GM19023 (cell line): Measurements from ENCODE around the gene MTHFD1L.
A peak's percentile ranks its signal among the peaks of the same experiment; 100 is the strongest.
"Not testable (repeated sequence)": the region's sequence is repeated elsewhere in the genome, so short reads cannot be mapped to it uniquely, and the experiment has no call there.

Experiments
- ATAC-seq: cut with Tn5 transposase; IDR thresholded peaks from one replicate; pipeline ENCODE4 v1.9.1; 2021; ENCODE audit warnings: mild to moderate bottlenecking, moderate library complexity; ENCODE audit not compliant: unreplicated experiment

The MTHFD1L gene

DNA sequence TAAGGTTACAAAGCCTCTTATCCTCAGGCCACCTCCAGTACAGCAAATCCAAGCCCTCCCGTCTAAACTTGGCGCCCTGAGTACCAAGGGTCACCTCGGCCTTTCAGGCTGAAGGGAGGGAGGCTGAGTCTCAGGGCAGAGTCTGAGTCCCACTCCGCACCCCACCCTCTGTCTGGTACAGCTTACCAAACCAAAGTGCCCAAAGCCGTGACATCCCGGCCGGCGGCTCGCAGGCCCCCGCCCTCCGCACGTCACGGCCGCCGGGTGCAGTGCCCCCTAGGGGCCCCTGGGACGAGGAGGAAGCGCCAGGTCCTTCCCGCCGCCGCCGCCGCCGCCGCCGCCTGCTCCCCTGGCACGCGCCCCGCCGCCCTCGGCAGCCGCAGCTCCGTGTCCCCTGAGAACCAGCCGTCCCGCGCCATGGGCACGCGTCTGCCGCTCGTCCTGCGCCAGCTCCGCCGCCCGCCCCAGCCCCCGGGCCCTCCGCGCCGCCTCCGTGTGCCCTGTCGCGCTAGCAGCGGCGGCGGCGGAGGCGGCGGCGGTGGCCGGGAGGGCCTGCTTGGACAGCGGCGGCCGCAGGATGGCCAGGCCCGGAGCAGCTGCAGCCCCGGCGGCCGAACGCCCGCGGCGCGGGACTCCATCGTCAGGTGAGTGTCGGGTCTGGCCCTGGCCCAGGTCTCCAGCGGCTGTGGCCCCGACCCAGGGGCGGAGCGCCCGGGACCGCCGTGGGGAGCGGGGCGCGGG is at the start of gene MTHFD1L:
Gene MTHFD1L, plus strand, starts transcription at position 297 of the 741 bp plus-strand sequence. Its CDS starts 121 bp downstream, at position 418.
- ATAC-seq, result peak; percentile 74

DNA sequence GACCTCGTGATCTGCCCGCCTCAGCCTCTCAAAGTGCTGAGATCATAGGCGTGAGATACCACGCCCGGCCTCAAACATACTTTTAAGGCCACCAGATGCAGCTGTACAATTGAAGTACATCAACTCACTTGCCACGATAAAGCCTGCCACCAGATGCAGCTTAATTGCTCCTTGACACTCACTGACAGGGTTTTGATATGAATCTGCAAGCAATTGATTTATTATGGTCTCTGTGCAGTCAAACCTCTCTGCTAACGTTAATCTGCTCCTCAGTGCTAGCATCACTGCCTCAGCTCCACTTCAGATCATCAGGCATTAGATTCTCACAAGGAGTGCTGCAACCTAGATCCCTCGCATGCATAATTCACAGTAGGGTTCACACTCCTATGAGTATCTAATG is 48.9 kb upstream of the MTHFD1L start:
- not testable (repeated sequence) for ATAC-seq

DNA sequence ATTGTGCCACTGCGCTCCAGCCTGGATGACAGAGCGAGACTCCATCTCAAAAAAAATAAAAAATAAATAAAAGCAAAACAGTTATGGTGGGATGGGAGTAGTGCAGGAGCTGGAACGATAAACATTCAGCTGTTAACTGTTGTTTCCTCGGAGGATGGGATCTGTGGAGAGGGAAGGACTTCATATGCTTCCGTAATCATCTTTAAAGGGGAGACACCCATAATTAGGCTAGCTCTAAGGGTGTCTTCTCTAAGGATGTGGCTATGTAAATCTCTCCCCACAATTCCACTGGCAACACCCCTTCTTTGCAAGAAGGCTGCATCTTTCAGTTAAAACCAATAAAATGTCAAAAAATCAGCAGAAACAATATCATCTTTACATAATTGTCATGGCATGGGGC is 42.6 kb upstream of the MTHFD1L start:
- no peak for ATAC-seq

DNA sequence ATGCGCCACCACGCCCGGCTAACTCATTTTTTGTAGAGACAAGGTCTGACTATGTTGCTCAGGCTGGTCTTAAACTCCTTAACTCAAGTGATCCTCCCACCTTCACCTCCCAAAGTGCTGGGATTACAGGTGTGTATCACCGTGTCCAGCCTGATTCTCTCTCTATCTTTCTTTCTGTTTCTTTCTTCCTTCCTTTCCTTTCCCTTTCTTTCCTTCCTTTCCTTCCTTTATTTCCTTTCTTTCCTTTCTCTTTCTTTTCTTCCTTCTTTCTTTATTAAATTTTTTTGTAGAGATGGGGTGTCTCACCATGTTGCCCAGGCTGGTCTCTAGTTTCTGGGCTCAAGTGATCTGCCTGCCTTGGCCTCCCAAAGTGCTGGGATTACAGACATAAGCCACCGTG is 38.7 kb upstream of the MTHFD1L start:
- no peak for ATAC-seq

DNA sequence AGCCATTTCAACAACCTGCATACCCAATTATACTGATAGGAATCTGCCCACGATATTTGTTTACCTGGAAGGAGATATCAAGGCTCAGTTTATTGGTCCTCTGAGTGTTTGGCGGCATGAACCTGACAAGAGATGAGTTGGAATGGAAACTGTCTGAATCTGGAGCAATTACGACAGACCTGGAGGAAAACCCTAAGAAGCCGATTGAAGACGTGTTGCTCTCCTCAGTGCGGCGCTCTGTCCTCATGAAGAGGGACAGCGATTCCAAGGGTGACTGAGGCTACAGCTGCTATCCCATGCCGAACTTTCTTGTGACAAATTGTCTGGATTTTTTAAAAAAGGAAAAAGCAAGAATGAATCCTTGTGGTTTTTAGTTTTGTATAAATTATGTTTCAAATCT is 37.4 kb upstream of the MTHFD1L start:
- ATAC-seq, result not testable (repeated sequence)

DNA sequence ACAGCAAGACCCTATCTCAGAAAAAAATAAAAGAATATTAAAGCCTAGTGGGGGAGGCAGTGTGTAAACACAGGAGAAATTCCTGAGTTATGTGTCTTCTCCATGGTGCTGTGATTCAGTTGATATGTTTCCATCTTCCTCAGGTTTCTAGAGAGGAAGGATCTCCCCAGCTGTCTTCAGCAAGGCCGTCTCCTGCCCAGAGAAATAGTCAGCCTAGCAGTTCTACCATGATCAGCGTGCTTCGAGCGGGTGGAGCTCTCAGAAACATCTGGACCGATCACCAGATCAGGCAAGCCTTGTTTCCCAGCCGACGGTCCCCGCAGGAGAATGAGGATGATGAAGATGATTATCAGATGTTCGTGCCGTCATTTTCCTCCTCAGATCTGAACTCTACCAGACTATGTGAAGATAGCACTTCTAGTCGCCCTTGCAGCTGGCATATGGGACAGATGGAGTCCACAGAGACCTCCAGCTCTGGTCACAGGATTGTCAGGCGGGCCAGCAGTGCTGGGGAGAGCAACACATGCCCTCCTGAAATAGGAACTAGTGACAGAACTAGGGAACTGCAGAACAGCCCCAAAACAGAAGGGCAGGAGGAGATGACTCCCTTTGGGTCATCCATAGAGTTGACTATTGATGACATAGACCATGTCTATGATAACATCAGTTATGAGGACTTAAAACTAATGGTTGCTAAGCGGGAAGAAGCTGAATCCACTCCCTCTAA is 34.9 kb upstream of the MTHFD1L start:
- ATAC-seq, result no peak

DNA sequence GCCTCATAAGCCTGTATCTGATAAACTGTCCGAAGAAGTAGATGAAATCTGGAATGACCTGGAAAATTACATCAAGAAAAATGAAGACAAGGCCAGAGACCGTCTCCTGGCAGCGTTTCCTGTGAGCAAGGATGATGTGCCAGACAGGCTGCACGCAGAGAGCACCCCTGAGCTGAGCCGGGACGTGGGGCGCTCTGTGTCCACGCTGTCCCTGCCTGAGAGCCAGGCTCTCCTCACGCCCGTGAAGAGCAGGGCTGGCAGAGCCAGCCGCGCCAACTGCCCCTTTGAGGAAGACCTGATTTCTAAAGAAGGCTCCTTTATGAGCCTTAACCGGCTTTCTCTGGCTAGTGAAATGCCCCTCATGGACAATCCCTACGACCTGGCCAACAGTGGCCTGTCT is 33.9 kb upstream of the MTHFD1L start:
- ATAC-seq, result no peak

DNA sequence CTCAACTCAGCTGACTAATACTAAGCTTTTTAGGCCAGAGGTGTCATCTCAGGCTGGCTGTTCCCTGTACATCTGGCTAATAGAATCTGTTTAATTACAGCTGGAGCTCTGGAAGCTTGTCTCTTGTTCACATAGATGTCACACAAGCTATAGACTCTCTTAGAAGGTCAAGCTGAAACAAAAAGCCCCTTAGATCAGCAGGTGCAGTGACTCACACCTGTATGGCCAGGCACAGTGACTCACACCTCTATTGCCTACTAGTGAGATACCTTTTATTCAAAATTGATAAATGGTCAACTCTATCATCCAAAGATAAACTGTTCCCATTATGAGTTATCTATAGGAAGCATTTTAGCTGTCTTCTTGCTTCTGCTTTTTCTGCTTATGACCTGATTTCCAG is 29.9 kb upstream of the MTHFD1L start:
- no peak for ATAC-seq

DNA sequence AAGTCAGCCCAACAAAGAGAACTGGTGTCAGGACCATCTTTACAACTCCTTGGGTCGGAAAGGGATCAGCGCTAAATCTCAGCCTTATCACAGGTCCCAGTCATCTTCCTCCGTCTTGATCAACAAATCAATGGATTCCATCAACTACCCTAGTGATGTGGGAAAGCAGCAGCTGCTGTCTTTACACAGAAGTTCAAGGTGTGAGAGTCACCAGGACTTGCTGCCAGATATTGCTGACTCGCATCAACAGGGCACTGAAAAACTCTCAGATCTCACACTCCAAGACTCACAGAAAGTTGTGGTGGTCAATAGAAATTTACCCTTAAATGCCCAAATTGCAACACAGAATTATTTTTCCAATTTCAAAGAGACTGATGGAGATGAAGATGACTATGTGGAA is 25.3 kb upstream of the MTHFD1L start:
- no peak for ATAC-seq

DNA sequence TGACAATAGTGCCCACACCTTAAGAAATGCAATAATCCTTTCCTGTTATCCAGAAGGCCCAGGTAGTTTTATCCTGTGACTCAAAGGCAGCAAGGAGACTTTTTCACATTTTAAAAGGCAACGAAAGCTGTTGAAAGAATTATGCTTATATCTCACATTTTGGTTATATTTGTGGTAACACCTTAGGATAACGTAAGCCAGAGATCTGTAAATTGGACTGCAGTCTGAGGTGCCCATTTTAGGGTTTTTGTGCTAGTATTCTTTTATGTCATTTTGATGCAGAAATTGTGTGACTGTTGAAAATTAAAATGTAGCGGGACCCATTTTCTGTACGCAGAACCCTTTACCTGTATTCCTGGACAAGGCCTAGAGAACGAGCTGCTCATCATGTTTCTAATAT is 24.3 kb upstream of the MTHFD1L start:
- ATAC-seq, result no peak

DNA sequence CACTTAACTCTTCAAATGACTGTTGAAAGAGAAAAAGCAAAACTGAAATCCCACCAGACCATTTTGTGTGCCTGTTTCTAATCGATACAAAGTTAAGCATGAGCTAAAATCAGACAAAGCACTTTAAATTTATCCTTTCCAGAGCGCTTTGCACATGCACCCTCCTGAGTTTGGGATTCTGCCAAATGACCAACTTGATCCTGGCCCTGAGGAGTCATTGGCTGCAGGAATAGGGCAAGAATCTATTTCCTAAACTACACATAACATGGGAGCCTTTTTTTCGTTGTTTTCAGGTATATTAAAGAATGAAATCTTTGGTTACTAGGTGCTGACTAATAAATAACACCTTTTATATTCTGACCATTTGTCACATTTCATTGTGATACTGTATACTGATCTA is 23.8 kb upstream of the MTHFD1L start:
- no peak for ATAC-seq

DNA sequence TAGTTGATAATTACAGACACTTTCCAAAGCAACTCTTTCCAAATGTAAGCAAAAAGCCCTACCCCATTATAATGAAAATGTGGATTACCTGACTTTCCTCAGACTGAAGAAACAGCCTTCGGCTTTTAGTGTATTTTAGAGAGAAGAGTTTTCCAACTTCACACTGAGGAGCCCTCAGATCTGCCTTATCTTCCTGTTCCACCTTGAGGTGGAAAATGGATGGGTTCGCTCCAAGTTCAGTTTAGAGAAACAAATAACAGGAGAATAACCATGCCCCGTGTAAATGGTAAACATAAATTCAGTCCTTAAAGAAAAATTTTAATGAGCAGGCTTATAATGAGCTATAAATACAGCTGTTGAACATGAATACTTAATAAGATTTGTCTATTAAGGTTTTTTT is 21.1 kb upstream of the MTHFD1L start:
- no peak for ATAC-seq

DNA sequence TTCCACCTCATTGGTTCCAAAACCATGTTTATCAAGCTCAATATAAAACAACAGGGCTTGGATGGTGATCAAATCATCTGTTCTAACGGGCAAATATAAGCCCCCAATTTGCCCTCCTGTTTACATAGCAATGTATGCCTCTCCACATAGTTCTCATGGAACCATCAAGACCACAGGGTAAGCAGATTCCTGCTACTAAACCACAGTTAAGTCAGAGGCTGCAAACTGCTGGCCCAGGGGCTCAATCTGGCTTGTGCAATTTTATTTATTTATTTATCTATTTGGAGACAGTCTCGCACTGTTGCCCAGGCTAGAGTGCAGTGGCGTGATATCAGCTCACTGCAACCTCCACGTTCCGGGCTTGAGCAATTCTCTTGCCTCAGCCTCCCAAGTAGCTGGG is 18.9 kb upstream of the MTHFD1L start:
- ATAC-seq, result no peak

DNA sequence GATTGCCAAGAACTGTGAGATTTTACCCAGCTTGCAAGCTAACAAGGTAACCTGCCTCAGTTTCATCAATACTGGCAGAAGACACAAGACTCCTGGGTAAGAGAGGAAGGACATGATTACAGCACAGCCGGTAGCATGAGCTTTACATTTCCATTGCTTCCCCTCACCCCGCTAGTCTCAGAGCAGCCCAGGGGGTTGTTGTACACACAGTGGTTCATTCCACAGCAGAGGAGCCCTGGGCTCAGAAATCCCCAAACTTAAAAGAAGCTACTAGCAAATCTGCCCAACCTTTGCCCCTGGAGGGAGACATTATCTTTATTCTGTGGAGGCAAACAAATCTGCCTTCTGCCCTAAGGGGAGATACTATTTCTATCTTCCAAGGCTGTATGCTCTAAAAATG is 17.1 kb upstream of the MTHFD1L start:
- no peak for ATAC-seq

DNA sequence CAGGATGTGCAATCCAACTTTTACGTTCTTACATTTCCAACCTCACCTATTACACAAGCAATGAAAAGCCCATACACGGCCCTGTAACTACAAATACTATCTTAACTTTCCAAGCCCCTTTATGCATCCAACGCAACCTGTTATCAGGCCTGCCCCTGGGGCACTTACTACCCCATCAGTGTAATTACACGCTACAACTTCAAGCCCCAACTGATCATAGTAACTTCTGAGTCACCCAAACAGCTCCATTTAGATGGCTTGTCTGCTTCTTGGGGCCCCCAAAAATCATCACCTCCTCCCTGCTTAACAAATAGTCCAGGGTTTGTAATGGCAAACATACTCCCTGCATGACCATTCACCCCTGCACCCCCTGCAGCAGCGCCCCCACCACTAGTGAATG is 11.1 kb upstream of the MTHFD1L start:
- not testable (repeated sequence) for ATAC-seq

DNA sequence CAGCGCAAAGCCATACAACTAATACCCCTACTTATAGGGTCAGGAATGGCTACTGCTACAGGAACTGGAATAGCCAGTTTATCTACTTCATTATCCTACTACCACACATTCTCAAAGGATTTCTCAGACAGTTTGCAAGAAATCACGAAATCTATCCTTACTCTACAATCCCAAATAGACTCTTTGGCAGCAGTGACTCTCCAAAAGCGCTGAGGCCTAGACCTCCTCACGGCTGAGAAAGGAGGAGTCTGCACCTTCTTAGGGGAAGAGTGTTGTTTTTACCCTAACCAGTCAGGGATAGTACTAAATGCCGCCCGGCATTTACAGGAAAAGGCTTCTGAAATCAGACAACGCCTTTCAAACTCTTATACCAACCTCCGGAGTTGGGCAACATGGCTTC is 10.3 kb upstream of the MTHFD1L start:
- ATAC-seq, result not testable (repeated sequence)

DNA sequence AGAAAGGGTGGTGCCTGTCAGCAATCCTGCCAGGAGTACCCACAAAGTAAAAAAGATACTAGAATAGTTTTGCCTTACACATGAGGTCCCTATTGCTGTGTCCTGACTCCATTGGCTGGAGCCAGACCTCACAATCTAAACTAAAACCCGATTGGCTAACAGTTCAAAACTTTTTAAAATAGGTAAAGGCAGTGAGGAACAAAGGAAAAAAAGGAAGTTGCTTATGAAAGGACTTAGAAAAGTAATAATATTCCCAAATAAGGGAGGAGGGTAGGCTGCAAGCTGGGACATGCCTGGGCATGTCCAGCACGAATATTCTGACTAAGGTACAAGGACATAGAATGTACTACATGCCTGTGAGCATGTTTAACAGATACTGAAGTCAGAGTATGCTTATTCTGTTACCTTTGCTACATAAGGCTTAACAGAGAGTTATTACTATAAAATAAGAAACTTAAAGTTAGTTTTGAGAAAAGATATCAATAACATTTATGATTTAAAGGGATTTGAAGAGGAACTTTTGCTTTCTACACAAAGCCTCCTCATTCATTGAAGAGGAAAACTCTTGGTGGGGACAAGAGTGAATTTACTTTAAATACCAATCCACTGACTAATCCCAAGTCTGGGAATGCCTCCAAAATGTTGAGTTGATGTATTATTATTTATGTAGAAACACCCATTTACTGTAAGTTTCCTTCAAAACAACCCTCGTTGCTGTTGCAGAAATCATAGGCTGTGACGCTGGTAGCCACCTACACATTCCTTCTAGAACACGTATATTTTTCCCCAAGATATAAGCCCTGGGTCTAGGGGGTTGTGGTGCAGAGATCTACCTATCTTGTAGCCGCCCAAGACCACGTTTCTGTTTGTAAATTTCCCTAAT is 8.2 kb upstream of the MTHFD1L start:
- ATAC-seq, result no peak

DNA sequence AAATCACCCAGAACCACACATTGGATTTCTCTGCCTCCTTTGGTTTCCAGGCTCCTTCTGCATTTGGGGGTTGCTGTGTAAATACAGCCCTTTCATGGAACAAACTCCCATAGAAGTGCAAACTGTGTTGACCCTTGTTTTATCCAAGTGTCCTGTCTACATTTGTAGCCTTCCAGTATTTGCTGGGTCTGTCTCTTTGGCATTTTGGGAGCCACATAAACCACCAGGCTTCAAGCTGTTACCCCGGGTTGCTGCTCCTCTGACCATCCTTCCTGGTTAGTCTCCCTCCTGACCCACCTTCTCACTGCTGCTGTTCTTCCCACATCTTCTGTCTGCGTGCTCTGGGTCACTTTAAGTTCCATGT is 7.6 kb upstream of the MTHFD1L start:
- ATAC-seq, result no peak

DNA sequence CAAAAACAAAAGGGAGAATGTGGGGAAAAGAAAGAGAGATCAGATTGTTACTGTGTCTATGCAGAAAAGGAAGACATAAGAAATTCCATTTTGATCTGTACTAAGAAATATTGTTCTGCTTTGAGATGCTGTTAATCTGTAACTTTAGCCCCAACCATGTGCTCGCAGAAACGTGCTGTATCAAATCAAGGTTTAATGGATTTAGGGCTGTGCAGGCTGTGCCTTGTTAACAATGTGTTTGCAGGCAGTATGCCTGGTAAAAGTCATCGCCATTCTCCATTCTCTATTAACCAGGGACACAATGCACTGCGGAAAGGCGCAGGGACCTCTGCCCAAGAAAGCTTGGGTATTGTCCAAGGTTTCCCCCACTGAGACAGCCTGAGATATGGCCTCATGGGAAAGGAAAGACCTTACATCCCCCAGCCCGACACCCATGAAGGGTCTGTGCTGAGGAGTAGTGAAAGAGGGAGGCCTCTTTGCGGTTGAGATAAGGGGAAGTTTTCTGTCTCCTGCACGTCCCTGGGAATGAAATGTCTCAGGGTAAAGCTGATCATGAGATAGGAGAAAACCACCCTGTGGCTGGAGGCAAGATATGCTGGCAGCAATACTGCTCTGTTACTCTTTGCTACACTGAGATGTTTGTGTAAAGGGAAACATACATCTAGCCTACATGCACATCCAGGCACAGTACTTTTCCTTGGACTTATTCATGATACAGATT is 3.9 kb upstream of the MTHFD1L start:
- ATAC-seq, result not testable (repeated sequence)

DNA sequence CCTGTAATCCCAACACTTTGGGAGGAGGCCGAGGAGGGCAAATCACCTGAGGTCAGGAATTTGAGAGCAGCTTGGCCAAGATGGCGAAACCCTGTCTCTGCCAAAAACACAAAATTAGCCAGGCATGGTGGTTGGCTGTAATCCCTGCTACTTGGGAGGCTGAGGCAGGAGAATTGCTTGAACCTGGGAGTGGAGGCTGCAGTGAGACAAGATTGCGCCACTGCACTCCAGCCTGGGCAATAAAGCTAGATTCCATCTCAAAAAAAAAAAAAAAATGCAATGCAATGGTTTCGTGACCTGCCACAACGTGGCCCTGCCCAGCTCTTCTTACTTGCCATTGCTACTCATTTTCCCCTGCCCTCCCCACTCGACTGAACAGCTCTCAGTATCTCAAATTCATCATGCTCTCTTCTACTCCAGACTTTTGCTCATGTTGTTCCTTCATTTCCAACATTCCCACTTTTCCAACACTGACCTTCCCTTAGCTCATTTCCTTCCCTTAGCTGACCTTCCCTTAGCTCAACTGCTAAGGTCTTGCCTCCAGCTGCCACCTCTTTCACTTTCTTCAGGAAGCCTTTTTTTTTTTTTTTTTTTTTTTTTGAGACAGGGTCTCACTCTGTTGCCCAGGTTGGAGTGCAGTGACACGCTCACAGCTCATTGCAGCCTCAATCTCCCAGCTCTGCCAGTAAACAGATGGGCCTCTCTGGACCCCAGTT is 2.1 kb upstream of the MTHFD1L start:
- no peak for ATAC-seq
